Stimulated activated naive CD8-positive, alpha-beta T cell treated with anti-CD3 and anti-CD28 coated beads, Interleukin-15, Interleukin-2, amounts not matched to agents 100 U/mL and 50 U/mL, for 24 hours (primary cell): Measurements from ENCODE around the gene EBF3.

Experiments used
- ATAC-seq: fragments of 150-1000 bp; cut with Tn5 transposase; one replicate; pipeline ENCODE4 v1.10.0; 2021
- DNase-seq: peaks from one replicate; pipeline ENCODE4 v3.0.0; 2021

EBF3 gene

GRCh38 chr10:129963641-129964501, at the start of gene EBF3:
Gene EBF3, minus strand, starts transcription at chr10:129964274. Its CDS starts 506 bp downstream, at chr10:129963768.
- DNase-seq (peak; percentile 58), ATAC-seq (peak; percentile 60)

- no peak for ATAC-seq
Observed at GRCh38 chr10:130013335-130014262, 49.5 kb upstream of the EBF3 start.

GRCh38 chr10:130012129-130012528, 48.1 kb upstream of the EBF3 start:
- no peak for ATAC-seq

More at GRCh38 chr10:130013335-130014262, 49.5 kb upstream of the EBF3 start:
- DNase-seq: no peak

GRCh38 chr10:130010653-130011052, 46.6 kb upstream of the EBF3 start:
- DNase-seq (no peak), ATAC-seq (no peak)

More at GRCh38 chr10:130012129-130012528, 48.1 kb upstream of the EBF3 start:
- no peak for DNase-seq

- no peak for ATAC-seq
- no peak for DNase-seq
Observed at GRCh38 chr10:130009228-130009627, 45.2 kb upstream of the EBF3 start.

- DNase-seq (no peak), ATAC-seq (no peak)
Observed at GRCh38 chr10:130003787-130004613, 39.9 kb upstream of the EBF3 start.

GRCh38 chr10:130003166-130003565, 39.1 kb upstream of the EBF3 start:
- no peak for DNase-seq
- no peak for ATAC-seq

GRCh38 chr10:130002606-130003005, 38.5 kb upstream of the EBF3 start:
- no peak for DNase-seq
- ATAC-seq: no peak

- ATAC-seq (no peak), DNase-seq (no peak)
Observed at GRCh38 chr10:130000918-130001317, 36.8 kb upstream of the EBF3 start.

- ATAC-seq (no peak), DNase-seq (no peak)
Observed at GRCh38 chr10:129999140-129999539, 35.1 kb upstream of the EBF3 start.

- no peak for ATAC-seq
- DNase-seq: no peak
Observed at GRCh38 chr10:129993621-129994020, 29.5 kb upstream of the EBF3 start.

- DNase-seq (no peak), ATAC-seq (no peak)
Observed at GRCh38 chr10:129992356-129992755, 28.3 kb upstream of the EBF3 start.

- DNase-seq (no peak), ATAC-seq (no peak)
Observed at GRCh38 chr10:129982825-129983224, 18.8 kb upstream of the EBF3 start.

- no peak for DNase-seq
- no peak for ATAC-seq
Observed at GRCh38 chr10:129978980-129979379, 14.9 kb upstream of the EBF3 start.

- ATAC-seq (no peak), DNase-seq (no peak)
Observed at GRCh38 chr10:129978322-129978721, 14.2 kb upstream of the EBF3 start.

GRCh38 chr10:129977794-129978193, 13.7 kb upstream of the EBF3 start:
- no peak for ATAC-seq
- DNase-seq: no peak

- no peak for DNase-seq
- no peak for ATAC-seq
Observed at GRCh38 chr10:129973674-129974059, 9.6 kb upstream of the EBF3 start.

- ATAC-seq: no peak
- DNase-seq: no peak
Observed at GRCh38 chr10:129972966-129973673, 9.0 kb upstream of the EBF3 start.

- DNase-seq (no peak), ATAC-seq (no peak)
Observed at GRCh38 chr10:129972145-129972965, 8.3 kb upstream of the EBF3 start.

- DNase-seq: peak; percentile 66
- ATAC-seq: peak; percentile 69
Observed at GRCh38 chr10:129971381-129972144, 7.5 kb upstream of the EBF3 start.
